Ishikawa (cell line): ENCODE results near the gene VSX2.

Source experiments
- EP300 ChIP-seq: IDR thresholded peaks from 2 replicates; pipeline ENCODE4 v1.6.1; 2012; ENCODE audit warnings: borderline replicate concordance
- FOXM1 ChIP-seq: IDR thresholded peaks from 2 replicates; pipeline ENCODE4 v1.6.1; 2012; ENCODE audit warnings: low read depth, borderline replicate concordance
- MAX ChIP-seq: IDR thresholded peaks from 2 replicates; pipeline ENCODE4 v1.6.1; 2012
- NFIC ChIP-seq: IDR thresholded peaks from 2 replicates; pipeline ENCODE4 v1.6.1; 2012
- RAD21 ChIP-seq: IDR thresholded peaks from 2 replicates; pipeline ENCODE4 v1.6.1; 2012; ENCODE audit warnings: low read depth
- REST ChIP-seq: IDR thresholded peaks from 2 replicates; pipeline ENCODE4 v1.6.1; 2012; ENCODE audit warnings: low read depth, mild to moderate bottlenecking
- TAF1 ChIP-seq: IDR thresholded peaks from 2 replicates; pipeline ENCODE4 v1.6.1; 2012; ENCODE audit warnings: low read depth, mild to moderate bottlenecking
- YY1 ChIP-seq: IDR thresholded peaks from 2 replicates; pipeline ENCODE4 v1.6.1; 2012; ENCODE audit warnings: low read depth
- ZBTB7A ChIP-seq: IDR thresholded peaks from 2 replicates; pipeline ENCODE4 v1.6.1; 2012; ENCODE audit warnings: low read depth

DNA sequence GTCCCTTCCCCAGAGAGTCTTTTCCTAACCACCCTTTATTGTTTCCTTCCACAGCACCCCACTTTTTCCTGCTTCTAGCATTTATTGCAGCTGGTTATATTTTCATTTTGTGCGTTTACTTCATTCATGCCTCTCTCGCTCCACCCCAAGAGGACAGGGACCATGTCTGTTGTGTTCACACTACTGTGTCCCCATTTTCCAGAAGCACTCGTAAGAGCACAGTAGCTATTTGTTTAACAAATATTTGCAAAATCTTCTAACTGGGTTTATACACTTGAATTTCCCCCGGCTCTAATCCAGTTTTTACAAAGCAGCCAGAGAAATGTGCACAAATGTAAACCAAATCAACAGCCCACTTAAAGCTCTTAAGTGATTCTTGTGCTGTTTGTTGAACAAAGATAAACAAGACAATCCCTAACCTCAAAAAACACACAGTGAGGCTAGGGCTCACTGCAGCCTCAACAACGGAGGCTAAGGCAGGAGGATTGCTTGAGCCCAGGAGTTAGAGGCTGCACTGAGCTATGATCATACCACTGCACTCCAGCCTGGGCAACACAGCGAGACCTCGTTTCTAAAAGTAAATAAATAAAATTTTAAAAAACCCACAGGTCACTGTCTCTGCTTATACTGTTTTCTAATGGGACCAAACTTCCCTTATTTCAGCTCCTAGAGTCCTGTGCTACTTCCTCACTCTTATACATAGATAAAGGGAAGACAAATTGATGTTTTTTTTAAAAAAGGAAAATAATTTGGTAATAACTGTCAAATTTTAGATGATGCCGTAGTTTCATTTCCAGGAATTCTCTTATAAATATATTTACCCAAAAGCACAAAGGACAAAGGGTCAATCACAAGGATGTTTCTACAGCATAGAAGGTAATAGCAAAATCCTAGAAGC, 70.1 kb downstream of the VSX2 start:
- TF ChIP-seq MAX (no peak), FOXM1 (no peak), REST (no peak), NFIC (no peak), EP300 (no peak), TAF1 (no peak), YY1 (no peak), RAD21 (no peak), ZBTB7A (no peak)
